CD8-positive, alpha-beta memory T cell (primary cell): ENCODE results near the gene IGFN1. TPM values are rescaled to one million over a fixed set of nuclear protein-coding genes. Genes with fewer than 3 reads are reported as not detected.

Experiments
- CTCF ChIA-PET: fragments of 350-600 bp; sonication (Branson Sonifier 250); formaldehyde crosslinking; loops from one replicate; lab custom pipeline; 2021; ENCODE audit warnings: antibody characterized with exemption; lab: Charles Lee
- POLR2A ChIA-PET: fragments of 350-600 bp; sonication (Branson Sonifier 250); formaldehyde crosslinking; loops from one replicate; lab custom pipeline; 2021; ENCODE audit warnings: antibody characterized with exemption; lab: Charles Lee
- DNase-seq, 5 donors: peaks; one replicate each; pipeline versions ENCODE4 v3.0.0 to v3.0.0-alpha.2; 2020 to 2022; ENCODE audit warnings: mixed read lengths in 1 of 5
- H3K27ac ChIP-seq: one replicate; pipeline ENCODE4 v1.7.0; 2013; ENCODE audit warnings: low read depth, mild to moderate bottlenecking, low read length, moderate library complexity
- H3K27me3 ChIP-seq: 2 replicates; pipeline ENCODE4 v1.7.0; 2013; ENCODE audit warnings: low read length, mild to moderate bottlenecking; ENCODE audit not compliant: insufficient read depth, poor library complexity, severe bottlenecking
- H3K36me3 ChIP-seq: 2 replicates; pipeline ENCODE4 v1.7.0; 2013; ENCODE audit warnings: mild to moderate bottlenecking, low read length, moderate library complexity; ENCODE audit not compliant: insufficient read depth
- H3K4me1 ChIP-seq: 2 replicates; pipeline ENCODE4 v1.7.0; 2013; ENCODE audit warnings: mild to moderate bottlenecking, low read length, moderate library complexity; ENCODE audit not compliant: insufficient read depth
- H3K4me3 ChIP-seq: 2 replicates; pipeline ENCODE4 v1.7.0; 2013; ENCODE audit warnings: mild to moderate bottlenecking, low read length
- H3K9me3 ChIP-seq: 2 replicates; pipeline ENCODE4 v1.7.0; 2013; ENCODE audit warnings: mild to moderate bottlenecking, low read length
- H3K27ac Mint-ChIP-seq, 8 donors: one replicate each; pipeline ENCODE4 v1.8.0; 2020 to 2021; ENCODE audit warnings: mixed read lengths in 8 of 8, mild to moderate bottlenecking in 6 of 8, inconsistent platforms in 3 of 8, moderate library complexity in 3 of 8
- H3K27me3 Mint-ChIP-seq, 2 donors: one replicate each; pipeline ENCODE4 v1.8.0; 2020 to 2021; ENCODE audit warnings: mixed read lengths in 2 of 2, mild to moderate bottlenecking in 1 of 2, moderate library complexity in 1 of 2
- H3K36me3 Mint-ChIP-seq, 3 donors: one replicate each; pipeline ENCODE4 v1.8.0; 2020 to 2021; ENCODE audit warnings: mixed read lengths in 3 of 3, inconsistent platforms in 1 of 3, mild to moderate bottlenecking in 1 of 3
- H3K4me1 Mint-ChIP-seq, 3 donors: one replicate each; pipeline ENCODE4 v1.8.0; 2020 to 2021; ENCODE audit warnings: mixed read lengths in 3 of 3, inconsistent platforms in 1 of 3, mild to moderate bottlenecking in 1 of 3
- H3K4me3 Mint-ChIP-seq, 7 donors: one replicate each; pipeline ENCODE4 v1.8.0; 2020 to 2021; ENCODE audit warnings: mixed read lengths in 7 of 7, mild to moderate bottlenecking in 6 of 7, moderate library complexity in 4 of 7, inconsistent platforms in 2 of 7
- H3K9me3 Mint-ChIP-seq, 5 donors: one replicate each; pipeline ENCODE4 v1.8.0; 2020 to 2022; ENCODE audit warnings: mixed read lengths in 5 of 5, mild to moderate bottlenecking in 3 of 5, moderate library complexity in 2 of 5, inconsistent platforms in 1 of 5
- polyA plus RNA-seq: library from polyadenylated mRNA; unstranded; fragments of 300-500 nt; fragmentation: Illumina TruSeq; gene quantifications from one replicate; pipeline ENCODE4 v1.2.3, GENCODE V29; 2021
- total RNA-seq, 2 experiments: library from RNA; stranded (reverse); gene quantifications; one replicate each; pipeline ENCODE4 v1.2.3, GENCODE V29; 2021

The IGFN1 gene
- total and polyA plus RNA-seq, 3 experiments from 2014 or later = not detected

GRCh38 chr1:201175820-201176500, 14.7 kb upstream of the IGFN1 start:
- Histone ChIP-seq H3K4me3 (no peak overlapping the region), H3K27me3 (no peaks in the 10 kb centered on the region), H3K36me3 (no peaks in the 10 kb centered on the region), H3K27ac (no peak overlapping the region), H3K4me1 (no peaks in the 10 kb centered on the region), H3K9me3 (no peaks in the 10 kb centered on the region)
- H3K27me3 Mint-ChIP-seq = peaks cover 11 to 33% of the 10 kb centered on the region in 2 donors
- ChIA-PET CTCF (no interaction called here), POLR2A (no interaction called here)
- DNase-seq = no peak
- H3K4me3 Mint-ChIP-seq = no peak overlapping the region
- peaks cover 0 to 17% (median 3%) of the 10 kb centered on the region in 3 donors for H3K36me3 Mint-ChIP-seq
- H3K4me1 Mint-ChIP-seq = peaks cover 7 to 9% (median 8%) of the 10 kb centered on the region in 3 donors
- no peak overlapping the region for H3K27ac Mint-ChIP-seq
- peaks cover 0 to 7% (median 0%) of the 10 kb centered on the region in 5 donors for H3K9me3 Mint-ChIP-seq

GRCh38 chr1:201176940-201177339, 13.7 kb upstream of the IGFN1 start:
- CTCF ChIA-PET = no interaction called here
- peaks cover under 1 to 2% (median 2%) of the 10 kb centered on the region in 3 donors for H3K4me1 Mint-ChIP-seq
- H3K27me3 ChIP-seq = no peaks in the 10 kb centered on the region
- peaks cover 12 to 40% of the 10 kb centered on the region in 2 donors for H3K27me3 Mint-ChIP-seq
- no peak overlapping the region for H3K4me3 ChIP-seq
- DNase-seq = no peak
- no peak overlapping the region for H3K27ac Mint-ChIP-seq
- H3K9me3 Mint-ChIP-seq = peaks cover 0 to 7% (median 0%) of the 10 kb centered on the region in 5 donors
- H3K27ac ChIP-seq = no peak overlapping the region
- no peak overlapping the region for H3K4me3 Mint-ChIP-seq
- no peaks in the 10 kb centered on the region for H3K36me3 ChIP-seq
- H3K4me1 ChIP-seq = no peaks in the 10 kb centered on the region
- H3K9me3 ChIP-seq = no peaks in the 10 kb centered on the region
- POLR2A ChIA-PET = no interaction called here
- peaks cover 0 to 17% (median 3%) of the 10 kb centered on the region in 3 donors for H3K36me3 Mint-ChIP-seq

GRCh38 chr1:201178718-201179117, 11.9 kb upstream of the IGFN1 start:
- Histone ChIP-seq H3K4me1 (no peaks in the 10 kb centered on the region), H3K36me3 (no peaks in the 10 kb centered on the region), H3K9me3 (no peaks in the 10 kb centered on the region), H3K4me3 (no peak overlapping the region), H3K27me3 (no peaks in the 10 kb centered on the region), H3K27ac (no peak overlapping the region)
- ChIA-PET CTCF (no interaction called here), POLR2A (no interaction called here)
- Mint-ChIP-seq H3K4me1 (no peaks in the 10 kb centered on the region), H3K36me3 (peaks cover 0 to 17% (median 1%) of the 10 kb centered on the region in 3 donors), H3K4me3 (no peak overlapping the region), H3K27ac (peak overlapping the region in 1 of 8 donors; percentile 44), H3K9me3 (peaks cover 0 to 7% (median 0%) of the 10 kb centered on the region in 5 donors), H3K27me3 (peaks cover 9 to 43% of the 10 kb centered on the region in 2 donors)
- no peak for DNase-seq

- Mint-ChIP-seq H3K4me1 (no peaks in the 10 kb centered on the region), H3K9me3 (peaks cover 0 to 7% (median 0%) of the 10 kb centered on the region in 5 donors), H3K36me3 (peaks cover 0 to 17% (median 1%) of the 10 kb centered on the region in 3 donors), H3K4me3 (no peak overlapping the region), H3K27me3 (peaks cover 14 to 53% of the 10 kb centered on the region in 2 donors), H3K27ac (no peak overlapping the region)
- Histone ChIP-seq H3K4me1 (no peaks in the 10 kb centered on the region), H3K27me3 (no peaks in the 10 kb centered on the region), H3K9me3 (no peaks in the 10 kb centered on the region), H3K4me3 (no peak overlapping the region), H3K27ac (no peak overlapping the region), H3K36me3 (no peaks in the 10 kb centered on the region)
- ChIA-PET POLR2A (no interaction called here), CTCF (interaction anchor here (1.0 kb wide), 1 partner anchor 9 kb away, joined by 3 read pairs; no protein-coding TSS in a partner anchor)
- DNase-seq = no peak
Measured at GRCh38 chr1:201180141-201180540, 10.5 kb upstream of the IGFN1 start.

GRCh38 chr1:201180901-201181300, 9.7 kb upstream of the IGFN1 start:
- Mint-ChIP-seq H3K27ac (no peak overlapping the region), H3K27me3 (peaks cover 14 to 53% of the 10 kb centered on the region in 2 donors), H3K36me3 (peaks cover 0 to 17% (median 1%) of the 10 kb centered on the region in 3 donors), H3K4me1 (no peaks in the 10 kb centered on the region), H3K4me3 (no peak overlapping the region), H3K9me3 (peaks cover 0 to 7% (median 0%) of the 10 kb centered on the region in 5 donors)
- H3K36me3 ChIP-seq = no peaks in the 10 kb centered on the region
- no peak overlapping the region for H3K4me3 ChIP-seq
- POLR2A ChIA-PET = no interaction called here
- H3K27me3 ChIP-seq = no peaks in the 10 kb centered on the region
- no peak overlapping the region for H3K27ac ChIP-seq
- CTCF ChIA-PET = interaction anchor here (1.0 kb wide), 1 partner anchor 9 kb away, joined by 3 read pairs; no protein-coding TSS in a partner anchor
- H3K9me3 ChIP-seq = no peaks in the 10 kb centered on the region
- DNase-seq = no peak
- H3K4me1 ChIP-seq = no peaks in the 10 kb centered on the region

- DNase-seq = no peak
- H3K4me1 ChIP-seq = no peaks in the 10 kb centered on the region
- no peak overlapping the region for H3K27ac ChIP-seq
- Mint-ChIP-seq H3K27ac (no peak overlapping the region), H3K4me1 (no peaks in the 10 kb centered on the region), H3K27me3 (peaks cover 14 to 53% of the 10 kb centered on the region in 2 donors), H3K36me3 (peaks cover 0 to 17% (median 1%) of the 10 kb centered on the region in 3 donors), H3K9me3 (peaks cover 0 to 7% (median 0%) of the 10 kb centered on the region in 5 donors), H3K4me3 (no peak overlapping the region)
- no peaks in the 10 kb centered on the region for H3K36me3 ChIP-seq
- no peaks in the 10 kb centered on the region for H3K27me3 ChIP-seq
- H3K9me3 ChIP-seq = no peaks in the 10 kb centered on the region
- H3K4me3 ChIP-seq = no peak overlapping the region
- CTCF ChIA-PET = no interaction called here
- POLR2A ChIA-PET = no interaction called here
Measured at GRCh38 chr1:201181323-201181722, 9.3 kb upstream of the IGFN1 start.

- POLR2A ChIA-PET = no interaction called here
- DNase-seq = no peak
- H3K27ac ChIP-seq = no peak overlapping the region
- CTCF ChIA-PET = no interaction called here
- H3K4me1 ChIP-seq = no peaks in the 10 kb centered on the region
- H3K36me3 ChIP-seq = no peaks in the 10 kb centered on the region
- H3K9me3 Mint-ChIP-seq = peaks cover 0 to 7% (median 0%) of the 10 kb centered on the region in 5 donors
- H3K9me3 ChIP-seq = no peaks in the 10 kb centered on the region
- H3K4me3 ChIP-seq = no peak overlapping the region
- H3K36me3 Mint-ChIP-seq = peaks cover 0 to 17% (median 1%) of the 10 kb centered on the region in 3 donors
- no peak overlapping the region for H3K4me3 Mint-ChIP-seq
- H3K27me3 ChIP-seq = no peaks in the 10 kb centered on the region
- no peak overlapping the region for H3K27ac Mint-ChIP-seq
- no peaks in the 10 kb centered on the region for H3K4me1 Mint-ChIP-seq
- H3K27me3 Mint-ChIP-seq = peaks cover 14 to 53% of the 10 kb centered on the region in 2 donors
Measured at GRCh38 chr1:201181726-201182125, 8.9 kb upstream of the IGFN1 start.

GRCh38 chr1:201183209-201183608, 7.4 kb upstream of the IGFN1 start:
- DNase-seq = no peak
- H3K4me1 Mint-ChIP-seq = no peaks in the 10 kb centered on the region
- Histone ChIP-seq H3K36me3 (no peaks in the 10 kb centered on the region), H3K27me3 (no peaks in the 10 kb centered on the region), H3K27ac (no peak overlapping the region), H3K4me3 (no peak overlapping the region), H3K9me3 (no peaks in the 10 kb centered on the region), H3K4me1 (no peaks in the 10 kb centered on the region)
- H3K36me3 Mint-ChIP-seq = peaks cover 0 to 11% (median 1%) of the 10 kb centered on the region in 3 donors
- H3K27me3 Mint-ChIP-seq = peaks cover 11 to 49% of the 10 kb centered on the region in 2 donors
- peaks cover 0 to 7% (median 0%) of the 10 kb centered on the region in 5 donors for H3K9me3 Mint-ChIP-seq
- H3K4me3 Mint-ChIP-seq = no peak overlapping the region
- ChIA-PET CTCF (no interaction called here), POLR2A (no interaction called here)
- no peak overlapping the region for H3K27ac Mint-ChIP-seq
